Muscle of leg (tissue), 11 donors: ENCODE data around the gene IRX5. TPM values are rescaled to one million over a fixed set of nuclear protein-coding genes. Genes with fewer than 3 reads are reported as not detected.
A peak's percentile ranks its signal among the peaks of the same experiment; 100 is the strongest.

Experiments used
- DNase-seq: peaks from one replicate; pipeline ENCODE4 v3.0.0; 2013
- H3K27ac ChIP-seq: one replicate; pipeline ENCODE4 v1.5.1; 2013; ENCODE audit warnings: mild to moderate bottlenecking, low read length, control low read depth
- H3K27me3 ChIP-seq: one replicate; pipeline ENCODE4 v1.6.1; 2013; ENCODE audit warnings: low read length; ENCODE audit not compliant: control insufficient read depth, insufficient read depth
- H3K36me3 ChIP-seq: one replicate; pipeline ENCODE4 v1.6.1; 2013; ENCODE audit warnings: low read length; ENCODE audit not compliant: control insufficient read depth, insufficient read depth
- H3K4me1 ChIP-seq: one replicate; pipeline ENCODE4 v1.6.1; 2013; ENCODE audit warnings: low read length; ENCODE audit not compliant: control insufficient read depth, insufficient read depth
- H3K4me3 ChIP-seq: one replicate; pipeline ENCODE4 v1.5.1; 2013; ENCODE audit warnings: low read length, control low read depth
- H3K9me3 ChIP-seq: replicated peaks from 2 replicates; pipeline ENCODE4 v1.6.1; 2013; ENCODE audit warnings: low read depth, low read length; ENCODE audit not compliant: control insufficient read depth
- WGBS: methylation state at CpG from one replicate; pipeline ENCODE4 v1.1.5; 2013; ENCODE audit warnings: missing lambda C conversion rate; ENCODE audit not compliant: insufficient coverage; 5-methylcytosine and 5-hydroxymethylcytosine counted together
- polyA plus RNA-seq, 8 donors: library from polyadenylated mRNA; unstranded; fragments of 120-200 nt; gene quantifications; one replicate each; pipeline versions ENCODE4 v1.2.1 to v1.2.3, GENCODE V29; 2013; ENCODE audit warnings: inconsistent platforms in 1 of 8, low replicate concordance in 1 of 8; ENCODE audit not compliant: insufficient read length in 8 of 8, insufficient read depth in 1 of 8
- total RNA-seq: library from RNA; stranded (reverse); fragments of 120-200 nt; gene quantifications from one replicate; pipeline ENCODE4 v1.2.4, GENCODE V29; 2013

IRX5 gene
- total and polyA plus RNA-seq, 9 donors = 0.15 to 3.3 (median 0.54) TPM

DNA sequence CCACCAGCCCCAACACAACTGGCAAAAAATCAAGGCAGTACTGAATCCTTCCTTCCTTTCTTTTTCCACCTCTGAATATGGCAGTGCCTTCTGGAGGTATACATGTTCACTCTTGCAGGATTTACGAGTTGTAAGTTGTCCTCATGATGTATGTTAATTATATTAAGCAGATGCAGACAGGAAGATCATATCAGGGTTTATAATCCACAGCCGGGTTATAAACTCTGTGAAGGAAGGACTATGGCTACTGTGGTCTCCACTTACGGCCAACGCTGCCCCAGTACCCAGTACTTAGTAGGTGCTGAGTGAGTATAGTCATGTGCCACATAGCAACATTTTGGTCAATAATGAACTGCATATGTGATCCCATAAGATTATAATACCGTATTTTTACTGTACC is 19.6 kb upstream of the IRX5 start:
- Histone ChIP-seq H3K27me3 (no peaks in the 10 kb centered on the region), H3K4me1 (no peaks in the 10 kb centered on the region), H3K9me3 (no peaks in the 10 kb centered on the region), H3K27ac (no peak overlapping the region), H3K4me3 (no peak overlapping the region), H3K36me3 (no peaks in the 10 kb centered on the region)
- no peak for DNase-seq
- WGBS = 64% methylated on average over 2 of the region's 5 CpGs

DNA sequence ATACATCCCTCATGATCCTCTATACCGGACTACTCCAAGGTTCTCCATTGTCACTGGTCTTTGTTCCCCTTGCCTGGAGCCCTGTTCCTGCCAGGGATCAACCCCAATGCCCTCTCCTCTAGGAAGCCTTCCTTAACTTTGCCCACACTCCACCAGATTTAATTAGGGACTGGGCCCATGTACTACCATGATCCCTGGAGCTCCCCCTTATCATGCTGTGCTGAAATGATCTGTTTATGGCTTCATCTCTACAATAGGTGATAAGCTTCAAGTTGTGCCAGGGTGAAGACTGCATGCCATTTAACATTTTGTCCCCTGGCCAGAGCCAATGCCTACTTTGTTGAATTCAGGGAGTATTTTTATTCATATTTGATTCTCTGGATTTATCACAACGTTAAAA is 17.9 kb upstream of the IRX5 start:
- Histone ChIP-seq H3K4me1 (no peaks in the 10 kb centered on the region), H3K4me3 (no peak overlapping the region), H3K36me3 (no peaks in the 10 kb centered on the region), H3K27ac (no peak overlapping the region), H3K27me3 (no peaks in the 10 kb centered on the region), H3K9me3 (no peaks in the 10 kb centered on the region)
- no peak for DNase-seq
- 94% methylated on average over 1 of the region's 2 CpGs for WGBS

DNA sequence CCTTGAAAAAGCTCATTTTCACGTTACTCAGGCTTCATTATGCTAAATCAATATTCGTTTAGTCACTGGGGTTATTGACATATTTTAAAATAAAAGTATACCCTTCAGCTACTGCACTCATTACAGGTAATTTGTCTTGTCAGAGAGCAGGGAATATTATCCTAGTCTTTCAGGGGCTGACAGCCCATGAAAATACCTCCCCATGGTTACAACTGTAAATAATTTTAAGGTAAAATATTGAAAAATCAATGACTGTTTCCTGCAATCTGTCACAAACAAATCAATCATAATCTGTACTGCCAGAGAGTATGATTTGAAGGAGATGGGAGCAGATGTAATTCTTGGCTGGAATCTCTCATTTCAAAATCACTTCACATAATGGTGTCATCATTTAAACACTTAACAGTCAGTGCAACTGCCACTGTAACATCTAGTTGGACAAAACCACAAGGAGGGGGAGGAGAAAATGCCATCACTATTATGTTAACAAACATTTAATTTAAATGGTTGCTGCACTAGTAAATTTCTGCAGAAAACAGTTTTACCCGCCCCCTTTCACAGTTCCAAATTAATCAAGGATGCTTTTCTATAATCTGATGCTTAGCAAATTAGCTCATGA is 9.3 kb upstream of the IRX5 start:
- no peak overlapping the region for H3K4me3 ChIP-seq
- H3K36me3 ChIP-seq = no peaks in the 10 kb centered on the region
- no peak for DNase-seq
- H3K9me3 ChIP-seq = no peaks in the 10 kb centered on the region
- H3K27ac ChIP-seq = no peak overlapping the region
- no peaks in the 10 kb centered on the region for H3K27me3 ChIP-seq
- WGBS = no CpG with 5 or more reads among the region's 3 CpGs
- no peaks in the 10 kb centered on the region for H3K4me1 ChIP-seq

DNA sequence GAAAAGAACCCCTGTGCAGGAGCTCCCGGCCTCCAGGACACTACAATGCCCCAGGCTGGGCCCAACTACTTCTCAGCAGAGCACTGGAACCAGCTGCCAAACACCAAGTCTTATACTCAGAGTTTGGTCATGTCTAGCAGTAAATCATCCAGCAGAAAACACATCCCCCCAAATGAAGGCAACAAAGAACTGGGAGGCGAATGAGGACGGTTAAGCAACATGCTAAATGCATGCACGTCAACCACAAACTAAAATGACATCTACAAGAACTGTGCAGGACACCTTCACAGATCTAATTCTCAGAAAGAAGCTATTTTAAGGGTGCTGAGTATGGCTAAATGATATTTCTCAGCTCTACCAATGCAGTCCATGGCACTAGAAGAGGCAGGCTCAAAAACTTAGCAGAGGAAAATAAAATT is 7.6 kb upstream of the IRX5 start:
- Histone ChIP-seq H3K9me3 (no peaks in the 10 kb centered on the region), H3K27me3 (peaks cover 3% of the 10 kb centered on the region), H3K4me1 (no peaks in the 10 kb centered on the region), H3K36me3 (no peaks in the 10 kb centered on the region), H3K4me3 (no peak overlapping the region), H3K27ac (no peak overlapping the region)
- no peak for DNase-seq
- WGBS = 70% methylated on average over 1 of the region's 4 CpGs

DNA sequence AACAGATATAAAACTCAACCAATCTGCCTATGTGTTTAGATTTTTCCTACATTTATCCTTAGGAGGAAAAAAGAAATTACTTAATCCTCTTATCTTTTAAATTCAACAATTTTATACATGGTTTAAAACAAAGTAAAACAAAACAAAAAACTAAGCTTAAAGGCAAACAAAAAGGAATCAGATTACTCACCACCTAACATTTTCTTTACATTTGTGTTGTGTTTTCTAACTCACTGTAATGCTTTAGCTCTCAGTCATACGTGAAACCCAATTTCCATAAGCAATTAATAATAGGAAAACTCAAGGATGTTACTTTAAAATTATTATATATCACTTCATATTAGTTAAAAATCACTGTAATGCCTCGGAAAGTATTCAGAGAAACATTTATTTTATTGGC is 6.7 kb upstream of the IRX5 start:
- WGBS = no CpG with 5 or more reads among the region's 2 CpGs
- Histone ChIP-seq H3K4me3 (no peak overlapping the region), H3K27ac (no peak overlapping the region), H3K27me3 (peaks cover 3% of the 10 kb centered on the region), H3K36me3 (no peaks in the 10 kb centered on the region), H3K4me1 (no peaks in the 10 kb centered on the region), H3K9me3 (no peaks in the 10 kb centered on the region)
- no peak for DNase-seq

DNA sequence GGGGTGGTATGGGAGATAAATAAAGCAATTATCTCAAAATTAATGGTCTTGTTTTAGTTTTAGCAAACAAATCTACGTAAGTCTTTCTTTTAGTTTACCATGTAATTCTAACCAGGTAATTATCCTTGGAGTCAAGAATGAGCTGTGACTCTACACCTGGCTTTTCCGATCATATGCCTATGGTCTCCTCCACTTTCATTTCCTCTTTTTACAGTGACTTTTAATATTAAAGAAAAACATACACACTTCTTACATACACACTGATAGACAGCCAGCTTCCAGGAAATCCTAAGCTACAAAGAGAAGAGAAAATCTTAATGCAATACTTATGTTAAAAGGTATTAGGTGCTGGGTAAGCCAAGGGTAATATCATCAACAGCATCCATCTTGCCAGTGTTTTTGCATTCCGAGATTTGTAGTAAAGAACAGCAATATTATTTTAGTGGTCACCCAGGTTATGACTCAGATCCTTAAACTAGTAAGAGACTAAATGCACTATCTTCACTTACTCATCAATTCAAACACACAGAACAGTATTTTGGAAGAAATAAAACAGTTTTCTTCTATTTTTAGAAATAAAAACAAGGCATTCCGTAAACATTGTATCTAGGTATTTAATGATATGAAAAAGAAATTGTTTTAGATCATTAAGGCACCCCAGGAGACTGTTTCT is 4.4 kb upstream of the IRX5 start:
- no peaks in the 10 kb centered on the region for H3K36me3 ChIP-seq
- no peaks in the 10 kb centered on the region for H3K9me3 ChIP-seq
- H3K27me3 ChIP-seq = peaks cover 15% of the 10 kb centered on the region
- no peak for DNase-seq
- 100% methylated on average over 1 of the region's 4 CpGs for WGBS
- no peak overlapping the region for H3K27ac ChIP-seq
- no peak overlapping the region for H3K4me3 ChIP-seq
- H3K4me1 ChIP-seq = peaks cover 13% of the 10 kb centered on the region

DNA sequence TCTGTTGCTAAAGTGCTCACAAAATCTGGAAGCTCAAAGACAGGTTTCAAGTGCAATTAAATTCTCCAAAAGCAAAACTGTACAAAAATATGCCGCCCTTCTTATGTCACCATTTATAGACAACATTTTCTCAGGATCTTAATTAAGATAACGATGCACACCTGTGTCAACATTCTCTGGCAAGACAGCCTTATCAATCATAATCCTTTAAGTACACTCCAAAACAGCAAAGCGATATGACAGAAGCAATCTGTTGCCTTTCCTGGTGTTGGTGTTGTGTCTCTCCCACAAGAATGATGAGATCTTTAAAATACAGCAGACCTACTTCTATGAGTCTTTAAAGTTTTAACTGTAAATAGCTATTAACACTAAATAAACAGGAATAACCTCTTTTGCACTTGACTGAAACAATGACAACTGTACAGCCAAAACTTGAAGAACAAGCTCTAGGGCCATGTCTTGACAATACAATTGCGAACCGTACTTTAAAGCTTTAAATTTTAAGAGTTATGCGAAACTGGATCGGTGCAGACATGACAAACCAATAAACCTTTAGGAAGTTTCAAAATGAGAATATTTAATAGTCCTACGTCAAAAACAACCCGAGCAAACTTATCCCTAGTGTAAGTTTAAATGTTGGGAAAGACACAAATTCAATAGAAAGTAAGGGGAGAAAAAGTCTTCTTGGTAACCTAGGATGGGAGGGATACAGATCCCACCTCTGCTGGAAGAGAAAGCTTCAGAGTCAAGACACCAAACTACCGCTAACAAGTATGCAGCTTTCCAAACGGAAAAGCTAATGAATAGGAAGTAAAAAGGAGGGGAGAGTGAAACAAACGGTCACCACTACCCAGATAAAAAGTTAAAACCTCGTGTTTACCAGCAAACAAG is 3.3 kb upstream of the IRX5 start:
- H3K27me3 ChIP-seq = peaks cover 26% of the 10 kb centered on the region
- H3K9me3 ChIP-seq = no peaks in the 10 kb centered on the region

DNA sequence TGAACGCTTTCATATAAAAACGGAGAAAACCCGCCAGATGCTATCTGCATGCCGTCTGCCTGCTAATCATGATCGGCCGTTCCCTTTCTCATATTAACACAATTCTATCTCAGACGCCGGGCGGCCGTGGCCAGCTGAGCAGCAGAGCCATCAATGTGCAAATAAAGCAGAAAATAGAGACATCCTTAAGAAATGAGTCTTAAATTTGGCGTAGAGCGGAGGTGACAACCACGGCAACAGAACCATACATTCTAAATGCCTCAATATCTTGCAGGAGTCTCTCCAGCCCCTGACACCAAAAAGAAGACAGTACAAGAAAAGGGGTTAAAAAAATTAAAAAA is 2.7 kb upstream of the IRX5 start:
- 3% methylated on average over 4 of the region's 13 CpGs for WGBS
- Histone ChIP-seq H3K4me3 (peak overlapping the region; percentile 45), H3K9me3 (no peaks in the 10 kb centered on the region), H3K27ac (peak overlapping the region; percentile 36), H3K27me3 (peaks cover 32% of the 10 kb centered on the region), H3K36me3 (no peaks in the 10 kb centered on the region), H3K4me1 (peaks cover 29% of the 10 kb centered on the region)
- DNase-seq = no peak

More for the DNA sequence above, 3.3 kb upstream of the IRX5 start:
- Histone ChIP-seq H3K27ac (peak overlapping the region; percentile 36), H3K4me1 (peaks cover 23% of the 10 kb centered on the region), H3K4me3 (peak overlapping the region; percentile 45), H3K36me3 (no peaks in the 10 kb centered on the region)
- no peak for DNase-seq
- 60% methylated on average over 3 of the region's 13 CpGs for WGBS

DNA sequence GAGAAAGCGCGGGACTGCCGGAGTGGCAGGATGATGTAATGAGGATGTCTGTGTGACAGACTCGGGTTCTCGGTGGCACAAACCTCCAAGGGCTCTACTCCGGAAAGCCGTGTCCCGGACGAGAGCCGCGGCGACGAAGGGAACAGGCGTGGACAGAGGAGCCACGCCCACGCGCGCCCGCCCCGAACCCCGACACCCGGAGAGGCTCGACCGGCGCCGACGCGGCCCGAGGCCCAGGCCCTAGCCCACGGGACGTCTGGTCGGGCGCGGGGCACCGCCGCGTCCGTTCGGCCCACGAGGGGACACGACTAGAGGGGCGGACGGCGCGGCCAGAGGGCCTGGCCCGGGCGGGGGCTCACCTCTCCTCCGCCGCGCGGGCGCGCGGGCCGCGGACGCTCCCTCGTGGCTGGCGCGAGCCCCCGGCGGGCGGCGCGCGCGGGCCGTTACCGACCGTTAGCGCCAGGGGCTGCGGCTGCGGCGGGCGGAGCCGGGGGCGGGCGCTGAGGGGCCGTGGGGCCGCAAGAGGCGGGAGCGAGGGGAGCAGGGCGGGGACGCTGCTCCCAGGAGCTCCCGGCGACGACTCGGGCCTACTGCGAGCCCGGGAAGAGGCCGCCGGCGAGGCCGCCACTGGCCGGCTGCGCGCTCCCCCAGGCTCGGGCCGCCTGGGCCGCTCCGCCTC is 2.1 kb upstream of the IRX5 start:
- Histone ChIP-seq H3K4me1 (peaks cover 32% of the 10 kb centered on the region), H3K27ac (peak overlapping the region; percentile 36), H3K36me3 (no peaks in the 10 kb centered on the region), H3K27me3 (peaks cover 37% of the 10 kb centered on the region), H3K9me3 (no peaks in the 10 kb centered on the region), H3K4me3 (peak overlapping the region; percentile 55)
- peak; percentile 76 for DNase-seq
- under 1% methylated on average over 99 of the region's 101 CpGs for WGBS
